ENCODE results near the gene PDE4A. TPM values are rescaled to one million over a fixed set of nuclear protein-coding genes. Genes with fewer than 3 reads are reported as not detected.
"Not testable (repeated sequence)": the region's sequence is repeated elsewhere in the genome, so short reads cannot be mapped to it uniquely, and the experiment has no call there.

PDE4A gene
- total RNA-seq, 2 experiments from 2014 or later: 10.6 to 11.4 TPM

DNA sequence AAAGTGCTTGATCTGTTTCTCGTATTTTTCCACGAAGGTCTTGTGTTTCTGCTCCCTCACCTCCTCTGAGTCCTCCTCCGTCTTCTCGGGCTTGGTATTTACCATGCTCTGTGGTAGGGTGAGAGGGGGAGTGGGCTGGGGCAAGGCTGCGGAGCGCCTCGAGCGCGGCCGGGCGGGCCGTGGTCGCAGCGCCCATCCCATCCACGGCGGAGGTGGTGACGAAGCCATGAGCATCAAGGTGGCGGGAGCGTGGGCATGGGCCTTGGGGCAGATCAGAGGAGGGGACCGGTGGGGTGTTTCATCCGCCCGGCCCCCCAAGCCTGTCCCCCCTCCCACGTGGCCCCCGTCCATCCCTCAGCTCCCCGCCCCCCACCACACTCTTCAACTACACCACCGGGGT, 24.9 kb upstream of the PDE4A start:
- Mint-ChIP-seq H3K4me1 (peaks cover 11% of the 10 kb centered on the region), H3K27me3 (no peaks in the 10 kb centered on the region), H3K27ac (no peak overlapping the region), H3K36me3 (peaks cover 18% of the 10 kb centered on the region), H3K4me3 (no peak overlapping the region), H3K9me3 (no peaks in the 10 kb centered on the region)
- DNase-seq: no peak

DNA sequence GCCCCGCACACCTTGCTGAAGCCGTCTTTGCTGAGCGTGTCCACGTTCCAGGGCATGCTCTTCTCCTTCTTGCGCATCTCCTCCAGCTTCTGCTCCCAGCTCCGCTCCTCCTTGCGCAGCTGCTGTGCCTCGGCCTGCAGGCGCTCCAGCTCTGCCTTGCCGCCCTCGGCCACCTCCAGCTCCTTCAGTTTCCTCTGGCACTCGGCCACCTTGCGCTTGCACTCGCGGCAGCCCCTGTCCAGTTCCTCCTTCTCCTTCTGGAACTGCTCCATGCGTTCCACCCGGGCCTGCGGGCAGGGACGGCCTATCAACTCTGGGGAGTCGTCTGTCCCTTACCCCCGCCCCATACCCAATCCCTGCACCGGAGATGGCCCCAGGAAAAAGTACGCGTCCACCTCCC, 24.4 kb upstream of the PDE4A start:
- Mint-ChIP-seq H3K27me3 (no peaks in the 10 kb centered on the region), H3K27ac (no peak overlapping the region), H3K4me1 (peaks cover 14% of the 10 kb centered on the region), H3K36me3 (peaks cover 15% of the 10 kb centered on the region), H3K4me3 (no peak overlapping the region), H3K9me3 (no peaks in the 10 kb centered on the region)
- DNase-seq: no peak

DNA sequence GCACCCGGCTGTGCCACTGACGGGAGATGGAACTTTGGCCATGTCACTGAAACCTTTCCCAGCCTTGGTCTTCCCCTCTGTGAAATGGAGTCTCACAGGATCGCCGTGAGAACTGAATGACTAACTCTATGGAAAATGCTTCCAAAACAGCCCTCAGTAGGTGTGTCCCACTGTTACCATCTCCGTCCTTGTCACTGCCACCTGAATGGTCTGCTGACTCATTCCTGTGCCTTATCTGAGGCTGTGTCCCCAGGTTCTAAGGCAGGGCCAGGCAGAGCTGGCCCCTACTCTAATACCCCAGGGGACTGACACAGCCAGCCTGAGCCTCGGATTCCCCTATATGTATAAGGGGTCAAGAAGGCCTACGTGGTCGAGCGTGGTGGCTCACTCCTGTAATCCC, 21.5 kb upstream of the PDE4A start:
- Mint-ChIP-seq H3K27ac (no peak overlapping the region), H3K4me3 (no peak overlapping the region), H3K4me1 (peaks cover 28% of the 10 kb centered on the region), H3K27me3 (no peaks in the 10 kb centered on the region), H3K9me3 (no peaks in the 10 kb centered on the region), H3K36me3 (peaks cover 22% of the 10 kb centered on the region)
- no peak for DNase-seq

DNA sequence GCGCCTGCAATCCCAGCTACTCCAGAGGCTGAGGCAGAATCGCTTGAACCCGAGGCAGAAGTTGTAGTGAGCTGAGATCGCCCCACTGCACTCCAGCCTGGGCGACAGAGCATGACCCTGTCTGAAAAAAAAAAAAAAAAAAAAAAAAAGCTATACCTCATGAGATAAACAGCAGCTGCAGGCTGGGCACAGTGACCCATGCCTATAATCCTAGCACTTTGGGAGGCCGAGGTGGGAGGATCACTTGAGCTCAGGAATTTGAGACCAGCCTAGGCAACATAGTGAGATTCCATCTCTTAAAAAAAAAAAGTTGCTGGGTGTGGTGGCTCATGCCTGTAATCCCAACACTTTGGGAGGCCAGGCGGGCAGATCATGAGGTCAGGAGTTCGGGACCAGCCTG, 21.0 kb upstream of the PDE4A start:
- peaks cover 22% of the 10 kb centered on the region for H3K36me3 Mint-ChIP-seq
- not testable (repeated sequence) for H3K27me3 Mint-ChIP-seq, H3K9me3 Mint-ChIP-seq, H3K4me3 Mint-ChIP-seq, DNase-seq
- H3K4me1 Mint-ChIP-seq: peaks cover 32% of the 10 kb centered on the region
- peak overlapping the region; percentile 34 for H3K27ac Mint-ChIP-seq

DNA sequence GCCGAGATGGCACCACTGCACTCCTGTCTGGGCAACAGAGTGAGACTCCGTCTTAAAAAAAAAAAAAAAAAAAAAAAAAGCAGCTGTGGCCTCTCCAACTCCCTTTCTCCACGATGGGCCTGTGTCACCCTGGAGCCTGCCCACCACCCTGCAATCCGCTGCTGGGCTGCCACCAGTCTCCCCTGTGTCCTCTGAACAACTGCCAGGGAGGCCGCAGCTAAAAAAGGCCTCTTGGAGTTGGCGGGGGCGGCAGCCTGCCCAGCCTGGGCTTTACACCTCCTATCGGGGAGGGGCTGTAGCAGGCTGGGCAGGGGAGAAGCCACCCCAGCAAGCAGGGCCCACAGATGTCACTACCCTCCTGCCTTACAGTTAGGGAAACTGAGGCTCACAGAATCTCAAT, 20.5 kb upstream of the PDE4A start:
- H3K9me3 Mint-ChIP-seq: no peaks in the 10 kb centered on the region
- H3K27ac Mint-ChIP-seq: no peak overlapping the region
- H3K4me1 Mint-ChIP-seq: peaks cover 36% of the 10 kb centered on the region
- peaks cover 22% of the 10 kb centered on the region for H3K36me3 Mint-ChIP-seq
- DNase-seq: no peak
- H3K27me3 Mint-ChIP-seq: no peaks in the 10 kb centered on the region
- no peak overlapping the region for H3K4me3 Mint-ChIP-seq

DNA sequence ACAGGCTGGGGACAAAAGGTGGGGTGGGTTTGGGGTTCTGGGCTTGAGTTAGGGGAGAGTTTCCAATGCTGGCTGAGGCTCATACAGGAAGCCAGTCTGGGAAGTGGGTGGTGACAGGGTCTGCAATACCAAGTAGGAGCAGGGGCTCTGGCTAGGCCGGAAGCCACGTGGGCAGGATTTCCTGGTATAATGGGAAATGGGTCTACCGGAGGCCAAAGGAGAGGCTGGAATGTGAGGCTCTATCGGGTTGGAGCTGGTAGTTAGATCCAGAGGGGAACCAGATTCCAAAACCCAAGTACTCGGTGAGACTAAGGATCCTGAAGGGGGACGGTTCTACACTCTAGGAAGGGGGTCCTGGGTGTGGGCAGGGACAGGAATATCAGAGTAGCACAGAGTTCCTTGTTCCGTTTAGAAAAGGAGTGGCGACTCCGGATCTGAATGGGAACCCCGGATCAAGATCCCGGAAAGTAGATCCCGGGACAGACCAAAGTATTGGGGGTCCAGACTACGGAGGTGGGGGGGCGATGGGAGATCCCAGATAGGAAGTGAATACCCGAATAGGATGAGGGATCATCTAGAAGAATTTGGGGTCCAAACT, 17.8 kb upstream of the PDE4A start:
- peak overlapping the region; percentile 94 for H3K27ac Mint-ChIP-seq
- H3K36me3 Mint-ChIP-seq: peaks cover 19% of the 10 kb centered on the region
- peak overlapping the region; percentile 93 for H3K4me3 Mint-ChIP-seq
- no peaks in the 10 kb centered on the region for H3K9me3 Mint-ChIP-seq
- H3K4me1 Mint-ChIP-seq: peaks cover 54% of the 10 kb centered on the region
- no peak for DNase-seq
- H3K27me3 Mint-ChIP-seq: no peaks in the 10 kb centered on the region

DNA sequence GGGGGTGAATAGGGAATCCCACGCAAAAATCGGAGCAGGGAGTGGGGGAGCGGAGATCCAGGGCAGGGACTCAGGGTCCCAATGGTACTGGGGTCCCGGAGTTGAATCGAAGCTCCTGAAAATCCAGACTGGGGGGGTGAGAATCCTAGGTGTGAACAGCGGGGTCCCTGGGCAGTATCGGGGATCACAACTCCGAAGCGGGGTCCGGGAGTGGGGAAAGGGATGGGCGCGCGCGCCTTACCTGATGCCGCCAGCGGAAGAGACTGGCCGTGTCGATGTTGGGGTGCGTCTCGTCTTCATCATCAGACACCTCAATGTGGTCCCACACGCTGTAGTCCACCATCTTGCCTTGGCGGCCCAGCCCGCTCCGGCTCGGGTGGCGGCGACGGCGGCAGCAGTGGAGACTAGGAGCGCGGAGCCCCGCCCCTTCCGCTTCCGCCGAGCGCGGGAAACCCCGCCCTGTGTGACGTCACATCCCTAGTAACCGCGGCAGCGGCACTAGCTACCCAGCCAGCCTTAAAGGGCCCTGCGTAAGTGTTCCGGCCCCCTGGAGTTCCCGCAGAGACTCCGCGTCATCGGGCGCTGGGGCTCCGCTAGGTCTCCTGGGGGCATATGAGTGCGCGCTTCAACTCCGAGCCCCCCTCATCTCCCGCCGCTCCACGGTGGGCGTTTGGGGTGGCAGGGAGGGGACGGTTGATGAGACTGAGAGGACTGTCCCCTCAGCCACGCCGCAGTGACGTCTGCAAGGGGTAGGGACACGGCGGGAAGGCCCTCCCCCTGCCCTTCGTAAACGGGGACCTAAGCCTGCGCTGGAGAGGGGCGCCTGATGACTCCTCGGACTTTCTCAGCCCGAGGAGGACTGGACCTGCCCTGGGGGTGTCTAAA, 17.0 kb upstream of the PDE4A start, which contains the start of gene CDC37:
Gene CDC37, minus strand, starts transcription at position 406 of the 885 bp plus-strand sequence. Its CDS starts 63 bp downstream, at position 343.
- peak within 1 kb of the TSS; percentile 93 for H3K4me3 Mint-ChIP-seq
- H3K27ac Mint-ChIP-seq: peak within 1 kb of the TSS; percentile 94
- H3K4me1 Mint-ChIP-seq: peaks cover 56% of the 10 kb centered on the region
- H3K27me3 Mint-ChIP-seq: no peaks in the 10 kb centered on the region
- peaks cover 19% of the 10 kb centered on the region for H3K36me3 Mint-ChIP-seq
- no peaks in the 10 kb centered on the region for H3K9me3 Mint-ChIP-seq
- DNase-seq: peak; percentile 98

DNA sequence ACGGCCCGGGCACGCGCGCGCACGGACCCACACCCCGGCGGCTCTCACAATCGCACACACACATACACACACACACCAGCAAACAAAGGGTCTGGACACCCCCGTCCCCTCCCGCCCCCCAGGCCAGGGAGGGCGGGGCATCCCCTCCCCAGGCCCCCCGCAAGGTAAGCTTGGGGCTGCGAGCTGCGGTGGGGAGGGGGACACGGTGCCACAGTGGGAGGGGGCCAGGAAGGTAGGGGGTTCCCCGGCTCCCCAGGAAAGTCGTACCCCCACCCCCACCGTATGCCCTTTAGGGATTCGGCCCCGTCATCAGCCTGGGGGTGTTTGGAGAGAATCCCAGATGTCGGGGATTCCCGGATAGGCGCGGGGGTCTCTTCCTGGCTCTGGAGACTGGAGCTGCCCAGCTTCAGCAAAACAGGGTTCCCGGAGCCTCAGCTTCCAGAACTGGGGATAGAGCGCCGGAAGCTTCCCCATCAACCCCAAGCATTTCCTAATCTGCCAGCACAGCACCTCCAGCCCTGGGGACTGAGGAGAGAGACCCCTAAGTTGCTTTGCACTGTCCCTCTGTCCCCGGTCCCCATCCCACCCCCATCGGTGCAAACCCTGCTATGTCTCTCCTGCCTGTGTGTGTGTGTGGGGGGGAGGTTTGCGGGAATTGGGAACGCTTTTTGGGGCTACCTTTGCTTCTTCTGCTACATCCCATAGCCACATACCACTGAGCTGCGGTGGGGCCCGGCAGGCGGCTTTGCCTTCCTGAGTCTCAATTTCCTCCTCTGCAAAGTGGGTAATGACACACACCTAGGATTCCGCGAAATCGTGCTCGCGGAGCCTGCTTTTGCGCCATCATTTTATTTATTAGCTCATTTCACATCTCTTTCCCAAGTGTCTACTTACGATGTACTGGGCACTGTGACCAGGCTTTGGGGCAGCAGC, 15.2 kb upstream of the PDE4A start:
- H3K36me3 Mint-ChIP-seq: peaks cover 19% of the 10 kb centered on the region
- peak; percentile 71 for DNase-seq
- H3K4me3 Mint-ChIP-seq: peak overlapping the region; percentile 93
- peak overlapping the region; percentile 94 for H3K27ac Mint-ChIP-seq
- H3K4me1 Mint-ChIP-seq: peaks cover 63% of the 10 kb centered on the region
- H3K9me3 Mint-ChIP-seq: no peaks in the 10 kb centered on the region
- H3K27me3 Mint-ChIP-seq: no peaks in the 10 kb centered on the region

DNA sequence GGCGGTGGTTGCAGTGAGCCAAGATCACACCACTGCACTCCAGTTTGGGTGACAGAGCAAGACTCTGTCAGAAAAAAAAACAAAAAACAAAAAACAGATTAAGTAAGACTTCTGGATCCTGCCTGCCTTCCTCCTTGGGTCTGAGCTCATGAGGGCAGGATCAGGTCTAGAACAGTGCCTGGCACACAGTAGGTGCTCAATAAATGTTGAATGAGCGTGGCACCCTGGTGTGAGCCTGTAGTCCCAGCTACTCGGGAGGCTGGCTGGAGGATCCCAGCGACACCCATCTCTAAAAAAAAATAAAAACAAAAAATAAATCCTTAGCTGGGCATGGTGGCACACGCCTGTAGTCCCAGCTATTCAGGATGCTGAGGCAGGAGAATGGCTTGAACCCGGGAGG, 14.1 kb upstream of the PDE4A start:
- H3K4me1 Mint-ChIP-seq: peaks cover 59% of the 10 kb centered on the region
- H3K27ac Mint-ChIP-seq: no peak overlapping the region
- H3K4me3 Mint-ChIP-seq: no peak overlapping the region
- H3K36me3 Mint-ChIP-seq: peaks cover 16% of the 10 kb centered on the region
- no peaks in the 10 kb centered on the region for H3K9me3 Mint-ChIP-seq
- H3K27me3 Mint-ChIP-seq: no peaks in the 10 kb centered on the region
- DNase-seq: no peak

DNA sequence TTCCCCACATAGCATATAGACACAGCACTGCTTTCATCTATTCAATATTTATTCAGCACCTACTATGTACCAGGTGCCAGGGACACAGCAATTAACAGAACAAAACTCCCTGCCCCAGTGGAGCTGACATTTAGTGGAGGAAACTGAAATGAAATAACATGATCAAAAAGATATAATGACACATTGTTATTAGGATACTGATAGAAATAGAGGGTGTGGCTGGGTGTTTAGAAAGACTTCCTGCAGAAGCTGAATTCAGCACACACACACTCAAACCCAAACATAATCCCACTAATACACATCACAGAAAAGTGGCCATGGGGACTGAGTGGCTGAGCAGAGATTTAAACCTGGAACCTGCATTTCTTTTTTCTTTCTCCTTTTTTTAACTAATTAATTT, 13.2 kb upstream of the PDE4A start:
- Mint-ChIP-seq H3K9me3 (no peaks in the 10 kb centered on the region), H3K36me3 (peaks cover 8% of the 10 kb centered on the region), H3K27ac (no peak overlapping the region), H3K27me3 (no peaks in the 10 kb centered on the region), H3K4me1 (peaks cover 58% of the 10 kb centered on the region), H3K4me3 (no peak overlapping the region)
- no peak for DNase-seq

DNA sequence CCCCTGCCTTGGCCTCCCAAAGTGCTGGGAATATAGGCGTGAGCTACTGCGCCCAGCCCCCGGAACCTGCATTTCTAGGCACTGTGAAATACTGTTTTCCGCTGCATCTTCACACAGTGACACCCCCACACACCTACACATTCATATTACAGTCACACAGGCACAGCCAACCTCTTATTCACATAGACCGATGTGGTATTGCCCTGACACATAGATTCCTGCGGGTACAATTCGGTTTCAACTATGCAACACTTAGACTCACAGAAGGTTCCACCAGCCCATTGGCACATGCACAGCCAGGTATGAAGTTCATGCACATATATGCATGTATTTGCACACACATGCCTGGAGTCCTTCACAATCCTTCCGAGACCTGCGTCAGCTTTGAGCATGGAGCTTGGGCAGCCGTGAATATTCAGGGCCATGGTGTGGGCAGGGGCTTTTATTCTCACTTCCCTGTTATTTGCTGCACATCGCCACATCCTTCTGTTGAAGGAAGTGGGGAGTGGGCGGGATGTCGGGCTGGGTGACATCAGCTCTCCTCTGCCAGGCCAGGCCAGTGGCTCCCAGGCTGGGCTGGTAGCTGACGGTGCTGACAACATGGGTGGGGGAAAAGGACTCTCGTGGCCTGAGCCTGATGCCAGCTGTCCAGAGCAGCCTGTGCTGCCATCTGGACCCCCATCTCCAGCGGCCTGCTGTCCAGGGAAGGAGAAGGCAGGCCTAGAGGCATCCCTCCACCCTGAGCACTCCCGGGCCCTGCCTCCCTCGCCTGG, 11.6 kb upstream of the PDE4A start:
- Mint-ChIP-seq H3K4me1 (peaks cover 64% of the 10 kb centered on the region), H3K4me3 (peak overlapping the region; percentile 32), H3K36me3 (peaks cover 3% of the 10 kb centered on the region), H3K27ac (peak overlapping the region; percentile 87), H3K27me3 (no peaks in the 10 kb centered on the region), H3K9me3 (no peaks in the 10 kb centered on the region)
- DNase-seq: peak; percentile 73

DNA sequence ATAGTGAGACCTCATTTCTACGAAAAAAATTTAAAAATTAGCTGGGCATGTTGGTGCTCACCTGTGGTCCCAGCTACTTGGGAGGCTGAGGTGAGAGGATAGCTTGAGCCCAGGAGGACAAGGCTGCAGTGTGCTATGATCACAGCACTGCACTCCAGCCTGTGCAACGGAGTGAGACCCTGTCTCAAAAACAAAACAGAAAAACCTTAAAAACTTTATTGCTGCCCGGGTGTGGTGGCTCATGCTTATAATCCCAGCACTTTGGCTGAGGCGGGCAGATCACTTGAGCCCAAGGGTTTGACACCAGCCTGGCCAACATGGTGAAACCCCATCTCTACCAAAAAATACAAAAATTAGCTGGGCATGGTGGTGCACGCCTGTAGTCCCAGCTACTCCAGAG, 9.1 kb upstream of the PDE4A start:
- peak overlapping the region; percentile 69 for H3K27ac Mint-ChIP-seq
- not testable (repeated sequence) for H3K9me3 Mint-ChIP-seq, H3K4me3 Mint-ChIP-seq, H3K36me3 Mint-ChIP-seq, H3K27me3 Mint-ChIP-seq, DNase-seq
- H3K4me1 Mint-ChIP-seq: peaks cover 54% of the 10 kb centered on the region

DNA sequence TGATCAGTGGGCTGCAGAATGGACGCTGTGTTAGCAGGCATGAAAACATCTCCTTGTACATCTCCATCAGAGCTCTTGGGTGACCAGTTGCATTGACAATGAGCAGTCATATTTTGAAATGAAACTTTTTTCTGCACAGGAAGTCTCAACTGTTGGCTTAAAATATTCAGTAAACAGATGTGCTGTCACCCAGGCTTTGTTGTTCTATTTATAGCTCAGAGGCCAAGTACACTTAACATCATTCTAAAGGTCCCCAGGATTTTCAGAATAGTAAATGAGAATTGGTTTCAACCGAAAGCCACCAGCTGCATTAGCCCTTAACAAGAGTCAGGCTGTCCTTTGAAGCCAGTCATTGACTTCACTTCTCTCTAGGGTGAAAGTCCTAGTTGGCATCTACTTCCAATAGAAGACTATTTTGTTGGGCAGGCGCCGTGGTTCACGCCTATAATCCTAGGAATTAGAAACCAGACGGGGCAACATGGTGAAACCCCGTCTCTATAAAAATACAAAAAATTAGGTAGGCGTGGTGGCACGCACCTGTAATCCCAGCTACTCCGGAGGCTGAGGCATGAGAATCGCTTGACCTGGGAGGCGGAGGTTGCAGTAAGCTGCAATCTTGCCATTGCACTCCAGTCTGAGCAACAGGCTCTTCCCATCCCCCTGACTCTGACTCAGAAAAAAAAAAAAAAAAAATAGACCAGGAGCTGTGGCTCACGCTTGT, 7.9 kb upstream of the PDE4A start:
- no peak for DNase-seq
- Mint-ChIP-seq H3K36me3 (peaks cover 3% of the 10 kb centered on the region), H3K27me3 (peaks cover 9% of the 10 kb centered on the region), H3K27ac (peak overlapping the region; percentile 70), H3K9me3 (no peaks in the 10 kb centered on the region), H3K4me3 (no peak overlapping the region), H3K4me1 (peaks cover 52% of the 10 kb centered on the region)

DNA sequence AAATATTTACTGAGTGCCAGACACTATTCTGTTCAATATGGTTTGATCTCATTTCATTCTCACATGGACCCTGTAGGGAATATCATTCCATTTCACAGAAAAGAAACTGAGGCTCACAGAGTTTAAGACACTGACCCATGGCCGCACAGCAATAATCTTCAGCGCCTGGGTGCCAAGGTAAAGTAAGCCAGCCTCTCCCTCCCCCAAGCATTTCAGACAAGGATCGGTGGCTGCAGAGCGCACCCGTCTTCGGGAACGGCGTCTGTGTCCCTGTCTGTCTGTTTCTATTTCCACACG, 4.3 kb upstream of the PDE4A start:
- peak overlapping the region; percentile 71 for H3K4me3 Mint-ChIP-seq
- H3K4me1 Mint-ChIP-seq: peaks cover 49% of the 10 kb centered on the region
- H3K27me3 Mint-ChIP-seq: peaks cover 32% of the 10 kb centered on the region
- no peaks in the 10 kb centered on the region for H3K9me3 Mint-ChIP-seq
- peaks cover 3% of the 10 kb centered on the region for H3K36me3 Mint-ChIP-seq
- peak overlapping the region; percentile 71 for H3K27ac Mint-ChIP-seq
- DNase-seq: no peak

Measured in activated naive CD8-positive, alpha-beta T cell treated with anti-CD3 and anti-CD28 coated beads for 36 hours (primary cell).